Measurements from ENCODE around the gene ALPG.
"Not testable (repeated sequence)": the region's sequence is repeated elsewhere in the genome, so short reads cannot be mapped to it uniquely, and the experiment has no call there.

ALPG gene

DNA sequence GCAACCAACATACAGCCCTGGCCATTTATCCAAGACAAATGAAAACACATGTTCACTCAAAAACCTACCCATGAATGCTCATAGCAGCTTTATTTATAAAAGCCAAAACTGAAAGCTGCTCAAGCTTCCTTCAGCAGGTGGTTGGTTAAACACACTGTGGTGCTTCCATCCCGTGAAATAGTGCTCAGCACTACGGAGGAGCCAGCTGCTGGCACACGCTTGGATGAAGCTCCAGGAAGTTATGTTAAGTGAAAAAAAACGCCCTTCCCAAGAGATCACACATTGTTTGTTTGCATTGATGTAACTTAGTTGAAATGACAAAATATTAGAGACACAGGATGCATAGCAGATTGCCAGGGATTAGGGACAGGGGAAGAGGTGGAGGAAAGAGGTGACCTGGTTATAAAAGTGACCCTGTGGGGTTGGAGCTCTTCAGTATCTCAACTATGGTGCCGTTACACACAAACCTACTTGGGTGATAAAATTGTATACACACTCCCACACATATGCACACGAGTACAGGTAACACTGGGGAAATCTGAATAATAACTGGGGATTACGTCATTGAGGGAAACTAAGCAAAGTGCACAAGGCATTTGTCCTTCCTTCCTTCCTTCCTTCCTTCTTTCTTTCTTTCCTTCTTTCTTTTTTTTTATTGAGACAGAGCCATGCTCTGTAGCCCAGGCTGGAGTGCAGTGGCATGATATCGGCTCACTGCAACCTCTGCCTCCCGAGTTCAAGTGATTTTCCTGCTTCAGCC is 6.2 kb upstream of the ALPG start:
- TF ChIP-seq CTCF (IDR thresholded peaks at IDR 0.05; ENCODE audit: low read depth, low read length, missing control alignments), result no peak
- DNase-seq (ENCODE audit: extremely low read depth, low read depth), result no peak
- no peak overlapping the region for H3K4me3 ChIP-seq (replicated peaks; ENCODE audit: low read depth, low read length)

- TF ChIP-seq CTCF (IDR thresholded peaks at IDR 0.05; ENCODE audit: low read depth, low read length, missing control alignments), result no peak
- no peak for DNase-seq (ENCODE audit: extremely low read depth, low read depth)
Measured at GRCh38 chr2:232402518-232402917, 4.1 kb upstream of the ALPG start.

DNA sequence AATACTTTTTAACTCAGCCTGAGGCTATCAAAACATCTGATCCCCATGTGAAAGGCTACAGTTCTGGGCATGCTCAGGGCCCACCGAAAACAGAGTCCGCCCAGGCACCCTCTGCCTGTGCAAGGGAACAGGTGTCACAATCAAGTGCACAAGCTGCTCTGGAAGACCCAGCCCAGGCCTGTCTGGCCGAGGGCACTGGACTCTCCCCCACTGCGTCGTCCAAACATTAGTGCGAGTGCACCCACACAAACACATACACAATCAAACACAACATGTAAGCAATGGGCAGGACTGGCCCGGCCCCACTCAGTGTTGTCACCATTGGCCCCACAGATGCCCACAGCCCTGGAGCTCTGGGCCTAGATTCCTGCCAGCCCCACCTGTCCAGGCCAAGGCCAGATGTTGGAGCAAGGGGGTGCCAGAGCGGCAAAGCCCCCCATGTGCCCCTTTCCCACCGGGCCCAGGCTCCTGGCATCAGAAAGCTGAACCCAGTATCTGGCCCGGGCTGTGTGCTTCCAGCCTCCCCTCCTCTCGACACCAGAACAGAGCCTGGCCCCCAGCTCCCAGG is 617 bp upstream of the ALPG start:
- no peak for TF ChIP-seq CTCF (IDR thresholded peaks at IDR 0.05; ENCODE audit: low read depth, low read length, missing control alignments)
- no peak overlapping the region for H3K4me3 ChIP-seq (replicated peaks; ENCODE audit: low read depth, low read length)
- no peak for DNase-seq (ENCODE audit: extremely low read depth, low read depth)

More at GRCh38 chr2:232402518-232402917, 4.1 kb upstream of the ALPG start:
- H3K4me3 ChIP-seq (replicated peaks; ENCODE audit: low read depth, low read length), result no peak overlapping the region

GRCh38 chr2:232407428-232408150 is 945 bp downstream of the ALPG start:
- H3K4me3 ChIP-seq (replicated peaks; ENCODE audit: low read depth, low read length), result not testable (repeated sequence)

DNA sequence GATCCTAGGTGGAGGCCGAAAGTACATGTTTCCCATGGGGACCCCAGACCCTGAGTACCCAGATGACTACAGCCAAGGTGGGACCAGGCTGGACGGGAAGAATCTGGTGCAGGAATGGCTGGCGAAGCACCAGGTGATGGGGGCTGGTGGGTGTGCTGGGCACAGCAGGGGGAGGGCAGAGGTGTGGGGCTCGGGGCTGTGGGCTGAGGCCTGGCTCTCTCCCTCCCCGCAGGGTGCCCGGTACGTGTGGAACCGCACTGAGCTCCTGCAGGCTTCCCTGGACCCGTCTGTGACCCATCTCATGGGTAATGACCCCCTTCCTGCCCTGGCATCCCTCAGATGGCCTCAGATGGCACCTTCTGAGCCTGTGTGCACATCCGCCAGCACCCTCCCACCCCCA is 1.6 kb downstream of the ALPG start:
- not testable (repeated sequence) for DNase-seq (ENCODE audit: extremely low read depth, low read depth); H3K4me3 ChIP-seq (replicated peaks; ENCODE audit: low read depth, low read length)

More at GRCh38 chr2:232407428-232408150, 945 bp downstream of the ALPG start:
- not testable (repeated sequence) for DNase-seq (ENCODE audit: extremely low read depth, low read depth)

DNA sequence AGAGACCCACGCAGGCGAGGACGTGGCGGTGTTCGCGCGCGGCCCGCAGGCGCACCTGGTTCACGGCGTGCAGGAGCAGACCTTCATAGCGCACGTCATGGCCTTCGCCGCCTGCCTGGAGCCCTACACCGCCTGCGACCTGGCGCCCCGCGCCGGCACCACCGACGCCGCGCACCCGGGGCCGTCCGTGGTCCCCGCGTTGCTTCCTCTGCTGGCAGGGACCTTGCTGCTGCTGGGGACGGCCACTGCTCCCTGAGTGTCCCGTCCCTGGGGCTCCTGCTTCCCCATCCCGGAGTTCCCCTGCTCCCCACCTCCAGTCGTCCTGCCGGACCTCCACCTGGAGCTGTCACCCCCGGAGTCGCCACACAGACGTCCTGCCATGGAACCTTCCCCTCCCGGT is 3.0 kb downstream of the ALPG start:
- not testable (repeated sequence) for DNase-seq (ENCODE audit: extremely low read depth, low read depth); H3K4me3 ChIP-seq (replicated peaks; ENCODE audit: low read depth, low read length)

DNA sequence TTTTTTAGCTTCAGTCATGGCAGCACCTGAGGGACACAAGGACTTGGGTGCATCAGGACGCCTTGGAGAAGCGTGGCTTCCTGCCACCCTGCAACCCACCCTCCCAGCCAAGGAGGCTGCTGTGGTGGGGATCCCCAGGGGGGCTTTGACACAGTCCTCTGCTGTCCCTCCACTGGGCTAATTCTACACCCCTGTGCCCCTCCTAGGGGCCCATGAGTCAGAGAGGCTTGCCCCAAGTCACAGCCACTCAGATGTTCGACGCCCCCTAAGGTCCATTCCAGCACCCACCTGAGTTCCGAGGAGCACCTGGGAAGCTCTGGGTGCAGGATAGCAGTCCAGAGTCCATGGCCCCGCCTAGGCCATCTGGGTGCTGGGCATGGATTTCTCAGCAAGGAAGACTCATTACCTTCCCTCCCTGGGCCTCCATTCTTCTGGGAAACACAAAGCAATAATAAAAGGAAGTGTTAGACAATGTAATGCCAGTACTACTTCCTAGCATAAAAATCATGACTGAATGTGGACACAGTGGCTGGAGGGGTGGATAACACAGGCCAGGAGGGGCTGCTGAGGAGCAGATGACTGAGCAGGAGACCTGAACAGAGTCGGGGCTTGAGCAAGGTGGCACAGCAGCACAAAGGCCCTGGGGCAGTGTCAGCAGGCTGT is 3.7 kb downstream of the ALPG start:
- no peak for TF ChIP-seq CTCF (IDR thresholded peaks at IDR 0.05; ENCODE audit: low read depth, low read length, missing control alignments)
- no peak overlapping the region for H3K4me3 ChIP-seq (replicated peaks; ENCODE audit: low read depth, low read length)
- no peak for DNase-seq (ENCODE audit: extremely low read depth, low read depth)
